ENCODE measurements around the gene OR8A1.

OR8A1 gene

DNA sequence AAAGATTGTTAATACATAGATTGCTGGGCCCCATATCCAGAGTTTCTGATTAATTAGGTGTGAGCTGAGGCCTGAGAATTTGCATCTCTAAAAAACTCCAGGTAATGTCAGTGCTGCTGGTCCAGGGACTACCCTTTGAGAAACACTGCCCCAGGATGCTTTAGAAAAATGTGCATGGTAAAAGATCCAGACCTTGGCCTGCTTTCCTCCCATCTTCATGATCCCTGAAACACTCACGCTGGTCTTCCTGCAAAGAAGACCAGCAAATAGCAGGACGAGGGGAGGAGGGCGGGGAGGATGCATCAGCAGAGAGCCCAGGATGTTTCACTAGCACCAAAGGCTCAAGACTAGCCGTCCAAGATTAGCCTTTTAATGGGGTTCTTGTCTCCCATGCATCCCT is at the start of gene OR8A1:
TSS of gene OR8A1 (plus strand) at position 301 of the 400 bp plus-strand sequence. CDS start 123 bp downstream, outside the sequence.
- no peaks in the 10 kb centered on the region for H3K9me3 ChIP-seq
- no peaks in the 10 kb centered on the region for H4K20me1 ChIP-seq
- H3K27ac ChIP-seq = no peak within 1 kb of the TSS
- H3K27me3 ChIP-seq = no peaks in the 10 kb centered on the region
- no peaks in the 10 kb centered on the region for H3K36me3 ChIP-seq
- no peak within 1 kb of the TSS for H3K4me2 ChIP-seq
- H3K9ac ChIP-seq = no peak within 1 kb of the TSS
- no peak within 1 kb of the TSS for H3K4me3 ChIP-seq
- no peaks in the 10 kb centered on the region for H3K4me1 ChIP-seq
- no peak for TF ChIP-seq Cebpa-rat (IDR thresholded peaks at IDR 0.05)

GRCh38 chr11:124520550-124520854 is 49.3 kb upstream of the OR8A1 start:
- no peaks in the 10 kb centered on the region for H3K36me3 ChIP-seq
- no peaks in the 10 kb centered on the region for H3K9me3 ChIP-seq
- TF ChIP-seq Cebpa-rat (IDR thresholded peaks at IDR 0.05) = no peak
- no peaks in the 10 kb centered on the region for H3K27me3 ChIP-seq
- no peaks in the 10 kb centered on the region for H4K20me1 ChIP-seq
- H3K9ac ChIP-seq = no peak overlapping the region
- no peak overlapping the region for H3K4me3 ChIP-seq
- no peaks in the 10 kb centered on the region for H3K4me1 ChIP-seq
- no peak overlapping the region for H3K27ac ChIP-seq
- H3K4me2 ChIP-seq = no peak overlapping the region

GRCh38 chr11:124533626-124534025 is 36.2 kb upstream of the OR8A1 start:
- no peaks in the 10 kb centered on the region for H3K27me3 ChIP-seq
- H3K4me1 ChIP-seq = no peaks in the 10 kb centered on the region
- no peak overlapping the region for H3K4me2 ChIP-seq
- no peak overlapping the region for H3K9ac ChIP-seq
- no peak for TF ChIP-seq Cebpa-rat (IDR thresholded peaks at IDR 0.05)
- no peak overlapping the region for H3K4me3 ChIP-seq
- no peak overlapping the region for H3K27ac ChIP-seq
- no peaks in the 10 kb centered on the region for H4K20me1 ChIP-seq
- 0 out of 2 replicates have a peak, but pooled peaks cover 7% of the 10 kb centered on the region for H3K9me3 ChIP-seq
- no peaks in the 10 kb centered on the region for H3K36me3 ChIP-seq

DNA sequence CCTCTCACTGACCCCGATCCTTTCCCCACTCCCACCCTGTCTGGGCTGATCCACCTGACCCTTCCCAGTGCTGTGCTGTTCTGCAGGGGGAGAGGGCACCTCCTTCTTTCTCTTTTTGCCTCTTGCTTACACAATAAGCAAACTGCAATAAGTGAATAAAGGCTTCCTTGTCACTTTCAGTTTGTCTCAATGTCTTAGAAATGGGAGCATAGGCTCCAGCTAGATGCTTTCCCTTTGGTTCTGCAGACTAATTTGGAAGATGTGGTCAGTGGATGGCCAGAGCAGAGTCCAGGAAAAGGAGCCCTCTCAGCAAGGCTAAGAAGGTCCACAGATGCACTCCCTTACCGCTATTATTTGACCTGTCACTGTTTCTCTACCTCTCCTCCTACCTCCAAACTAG is 35.7 kb upstream of the OR8A1 start:
- Histone ChIP-seq H3K36me3 (no peaks in the 10 kb centered on the region), H3K4me1 (no peaks in the 10 kb centered on the region), H4K20me1 (no peaks in the 10 kb centered on the region), H3K9me3 (0 out of 2 replicates have a peak, but pooled peaks cover 3% of the 10 kb centered on the region), H3K4me3 (no peak overlapping the region), H3K9ac (no peak overlapping the region), H3K27ac (no peak overlapping the region), H3K27me3 (no peaks in the 10 kb centered on the region), H3K4me2 (no peak overlapping the region)
- TF ChIP-seq Cebpa-rat (IDR thresholded peaks at IDR 0.05) = no peak

DNA sequence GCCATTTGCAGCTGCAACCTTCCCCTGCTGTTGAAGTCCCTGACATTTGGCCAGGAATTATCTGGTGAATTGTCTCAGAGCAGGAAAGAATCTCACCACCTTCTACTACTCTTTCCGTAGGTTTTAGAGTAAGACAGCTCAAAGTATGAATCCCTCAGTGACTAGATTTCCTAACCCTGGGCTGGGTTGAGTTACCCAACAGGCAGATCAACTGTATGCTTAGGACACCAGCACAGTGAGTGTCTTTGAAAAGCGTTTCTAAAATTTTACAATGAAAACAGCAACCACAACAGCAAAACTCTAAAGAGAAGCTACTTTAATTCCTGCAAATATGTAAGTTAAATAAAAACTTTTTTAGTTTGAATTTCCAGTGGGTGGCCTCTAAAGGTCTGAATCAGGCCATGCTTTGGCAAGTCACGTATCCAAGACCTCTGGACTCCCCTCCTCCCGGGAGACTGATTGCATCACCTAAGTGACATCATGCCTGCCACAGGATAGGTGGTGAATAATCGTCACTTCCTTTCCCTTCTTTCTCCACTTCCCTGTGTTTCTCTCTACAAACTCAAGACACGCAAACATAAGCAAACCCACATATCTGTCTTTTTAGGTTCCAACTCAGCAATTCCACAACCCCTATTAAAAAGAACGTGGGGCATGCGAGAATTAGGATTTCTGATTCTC is 34.1 kb upstream of the OR8A1 start:
- no peaks in the 10 kb centered on the region for H4K20me1 ChIP-seq
- no peak overlapping the region for H3K27ac ChIP-seq
- no peak overlapping the region for H3K9ac ChIP-seq
- no peak for TF ChIP-seq Cebpa-rat (IDR thresholded peaks at IDR 0.05)
- no peak overlapping the region for H3K4me3 ChIP-seq
- no peak overlapping the region for H3K4me2 ChIP-seq
- no peaks in the 10 kb centered on the region for H3K4me1 ChIP-seq
- no peaks in the 10 kb centered on the region for H3K9me3 ChIP-seq
- no peaks in the 10 kb centered on the region for H3K27me3 ChIP-seq
- H3K36me3 ChIP-seq = no peaks in the 10 kb centered on the region

GRCh38 chr11:124536520-124536919 is 33.3 kb upstream of the OR8A1 start:
- TF ChIP-seq Cebpa-rat (IDR thresholded peaks at IDR 0.05) = no peak
- Histone ChIP-seq H3K36me3 (no peaks in the 10 kb centered on the region), H3K4me3 (no peak overlapping the region), H3K4me2 (no peak overlapping the region), H3K27ac (no peak overlapping the region), H3K4me1 (no peaks in the 10 kb centered on the region), H3K27me3 (no peaks in the 10 kb centered on the region), H3K9ac (no peak overlapping the region), H3K9me3 (no peaks in the 10 kb centered on the region), H4K20me1 (no peaks in the 10 kb centered on the region)

- H3K4me1 ChIP-seq = no peaks in the 10 kb centered on the region
- H3K4me2 ChIP-seq = no peak overlapping the region
- no peak overlapping the region for H3K27ac ChIP-seq
- H3K27me3 ChIP-seq = no peaks in the 10 kb centered on the region
- no peak for TF ChIP-seq Cebpa-rat (IDR thresholded peaks at IDR 0.05)
- no peaks in the 10 kb centered on the region for H3K36me3 ChIP-seq
- H3K9me3 ChIP-seq = no peaks in the 10 kb centered on the region
- H3K9ac ChIP-seq = no peak overlapping the region
- no peak overlapping the region for H3K4me3 ChIP-seq
- H4K20me1 ChIP-seq = no peaks in the 10 kb centered on the region
Measured at GRCh38 chr11:124538019-124538418, 31.8 kb upstream of the OR8A1 start.

DNA sequence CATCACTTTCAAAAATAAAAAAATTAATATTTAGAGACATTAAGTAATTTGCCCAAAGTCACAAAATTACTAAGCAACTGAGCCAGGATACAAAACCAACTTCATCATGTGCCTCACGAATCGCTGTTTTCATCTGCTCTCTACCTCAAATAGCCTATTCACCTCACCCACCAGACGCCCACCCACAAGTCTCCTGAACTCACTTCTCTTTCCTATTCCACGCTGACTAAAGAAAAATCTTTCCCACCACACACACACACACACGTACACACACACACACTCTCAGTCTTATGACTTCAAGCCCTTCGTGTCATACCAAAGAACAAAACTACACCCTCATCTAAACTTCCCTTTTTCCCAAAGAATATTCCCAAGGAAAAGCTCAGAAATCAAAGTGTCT is 28.6 kb upstream of the OR8A1 start:
- H3K9me3 ChIP-seq = no peaks in the 10 kb centered on the region
- H3K4me1 ChIP-seq = no peaks in the 10 kb centered on the region
- no peak overlapping the region for H3K4me3 ChIP-seq
- no peaks in the 10 kb centered on the region for H4K20me1 ChIP-seq
- no peak overlapping the region for H3K4me2 ChIP-seq
- no peak overlapping the region for H3K27ac ChIP-seq
- H3K9ac ChIP-seq = no peak overlapping the region
- H3K27me3 ChIP-seq = no peaks in the 10 kb centered on the region
- no peak for TF ChIP-seq Cebpa-rat (IDR thresholded peaks at IDR 0.05)
- H3K36me3 ChIP-seq = no peaks in the 10 kb centered on the region

- Histone ChIP-seq H4K20me1 (no peaks in the 10 kb centered on the region), H3K9me3 (no peaks in the 10 kb centered on the region), H3K9ac (no peak overlapping the region), H3K4me3 (no peak overlapping the region), H3K27me3 (no peaks in the 10 kb centered on the region), H3K4me2 (no peak overlapping the region), H3K27ac (no peak overlapping the region), H3K36me3 (no peaks in the 10 kb centered on the region), H3K4me1 (no peaks in the 10 kb centered on the region)
- no peak for TF ChIP-seq Cebpa-rat (IDR thresholded peaks at IDR 0.05)
Measured at GRCh38 chr11:124543145-124543544, 26.7 kb upstream of the OR8A1 start.

DNA sequence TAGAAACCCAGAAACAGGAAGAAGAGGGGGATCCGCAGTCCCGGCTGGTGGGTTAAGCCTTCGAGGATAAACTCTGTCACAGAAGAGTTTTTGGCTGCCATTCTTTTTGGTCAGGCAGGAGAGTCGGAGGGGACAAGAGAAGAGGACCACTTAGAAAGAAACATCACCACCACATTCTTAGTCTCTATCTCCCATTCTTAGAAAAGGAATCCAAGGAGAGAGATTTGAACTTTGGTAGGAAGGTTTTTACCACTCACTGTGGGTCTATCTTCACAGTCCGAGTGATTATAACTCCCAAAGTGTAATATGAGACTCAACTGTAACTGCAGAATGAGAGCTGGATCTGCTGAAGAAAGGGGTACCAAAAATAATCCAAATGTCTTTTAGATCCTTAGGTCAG is 26.2 kb upstream of the OR8A1 start, which contains the start of gene OR8B12:
TSS of gene OR8B12 (minus strand) at position 101 of the 400 bp plus-strand sequence. CDS start at position 101, 0 bp downstream.
- no peaks in the 10 kb centered on the region for H3K36me3 ChIP-seq
- no peak for TF ChIP-seq Cebpa-rat (IDR thresholded peaks at IDR 0.05)
- no peaks in the 10 kb centered on the region for H3K9me3 ChIP-seq
- no peak within 1 kb of the TSS for H3K4me2 ChIP-seq
- H3K27ac ChIP-seq = no peak within 1 kb of the TSS
- H3K4me1 ChIP-seq = no peaks in the 10 kb centered on the region
- H3K9ac ChIP-seq = no peak within 1 kb of the TSS
- H3K4me3 ChIP-seq = no peak within 1 kb of the TSS
- H4K20me1 ChIP-seq = no peaks in the 10 kb centered on the region
- H3K27me3 ChIP-seq = no peaks in the 10 kb centered on the region

DNA sequence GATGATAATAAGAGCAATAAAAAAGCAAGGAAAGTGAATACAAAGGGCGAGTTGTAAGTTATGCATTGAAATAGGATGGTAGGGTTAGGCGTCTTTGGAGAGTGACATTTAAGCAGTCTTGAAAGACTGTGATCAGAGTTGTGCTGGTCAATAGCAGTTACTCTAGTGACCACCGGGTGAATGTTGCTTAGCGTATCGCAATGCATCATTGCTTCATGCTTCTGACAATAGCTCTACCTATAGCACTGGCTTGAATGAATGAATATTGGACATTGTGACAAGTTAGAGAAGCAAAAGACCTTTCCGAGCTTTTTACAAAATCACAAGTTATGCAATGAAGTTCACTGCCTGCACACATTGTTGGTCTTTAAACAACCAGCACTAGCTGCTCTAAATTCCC is 18.6 kb upstream of the OR8A1 start:
- Histone ChIP-seq H3K9me3 (no peaks in the 10 kb centered on the region), H3K4me1 (no peaks in the 10 kb centered on the region), H3K4me3 (no peak overlapping the region), H3K27ac (no peak overlapping the region), H3K4me2 (no peak overlapping the region), H3K36me3 (no peaks in the 10 kb centered on the region), H3K27me3 (no peaks in the 10 kb centered on the region), H4K20me1 (no peaks in the 10 kb centered on the region), H3K9ac (no peak overlapping the region)
- no peak for TF ChIP-seq Cebpa-rat (IDR thresholded peaks at IDR 0.05)

Data from BLaER1 (cell line).